ENCODE data around the gene RND1. TPM values are rescaled to one million over a fixed set of nuclear protein-coding genes. Genes with fewer than 3 reads are reported as not detected.

RND1 gene
- polyA plus RNA-seq, 1 donor (not counting 4 experiments of a cell fraction or from before 2014, with no cell fraction given), result 0.16 TPM

GRCh38 chr12:48890657-48891418, 25.2 kb upstream of the RND1 start:
- TF ChIP-seq CTCF (optimal IDR thresholded peaks at IDR 0.05 in 1 of 3, IDR thresholded peaks at IDR 0.05 in 1 of 3, conservative IDR thresholded peaks at IDR 0.05 in 1 of 3; ENCODE audit: extremely low read depth in 1 of 3, insufficient read depth in 2 of 3, low read length in 3 of 3) (peak; percentile 86 to 94 (median 93)), EZH2 (IDR thresholded peaks at IDR 0.05; ENCODE audit: low read length) (peak; percentile 35)
- peaks cover 4% of the 10 kb centered on the region for H3K4me1 ChIP-seq (ENCODE audit: control insufficient read depth, extremely low read depth, insufficient read depth, low read length)
- peak overlapping the region; percentile 69 for H2AFZ ChIP-seq (ENCODE audit: control insufficient read depth, low read length)
- H3K4me2 ChIP-seq (ENCODE audit: control insufficient read depth, extremely low read depth, insufficient read depth, low read depth, low read length), result peak overlapping the region; percentile 59
- H3K36me3 ChIP-seq (ENCODE audit: control insufficient read depth in 2 of 2, extremely low read depth in 1 of 2, insufficient read depth in 2 of 2, low read length in 2 of 2), result no peaks in the 10 kb centered on the region
- no peaks in the 10 kb centered on the region for H4K20me1 ChIP-seq (ENCODE audit: control insufficient read depth, extremely low read depth, insufficient read depth, low read length)
- no peak overlapping the region for H3K9ac ChIP-seq (ENCODE audit: control insufficient read depth, extremely low read depth, insufficient read depth, low read length)
- dilution Hi-C loops (cut with MboI; ENCODE audit: extremely low pct_ligation_motif_present, low sequenced_read_pairs), result no loop called here
- no peaks in the 10 kb centered on the region for H3K9me3 ChIP-seq (ENCODE audit: control insufficient read depth, low read depth, low read length)
- H3K9me1 ChIP-seq (ENCODE audit: control insufficient read depth, extremely low read depth, insufficient read depth, low read length), result no peaks in the 10 kb centered on the region
- H3K27me3 ChIP-seq (ENCODE audit: control insufficient read depth, extremely low read depth, insufficient read depth, low read length), result peaks cover 7% of the 10 kb centered on the region
- H3K79me2 ChIP-seq (ENCODE audit: control insufficient read depth, insufficient read depth, low read length), result no peaks in the 10 kb centered on the region
- DNase-seq (ENCODE audit: low read depth, low spot score) (no peak), FAIRE-seq (no peak)
- H3K4me3 ChIP-seq (ENCODE audit: control insufficient read depth in 2 of 3, extremely low read depth in 1 of 3, insufficient read depth in 2 of 3, low read depth in 1 of 3, low read length in 3 of 3), result no peak overlapping the region
- H3K27ac ChIP-seq (ENCODE audit: control insufficient read depth, insufficient read depth, low read length), result no peak overlapping the region

- H3K4me1 ChIP-seq (ENCODE audit: control insufficient read depth, extremely low read depth, insufficient read depth, low read length), result peaks cover 4% of the 10 kb centered on the region
- DNase-seq (ENCODE audit: low read depth, low spot score) (no peak), FAIRE-seq (no peak)
- H3K36me3 ChIP-seq (ENCODE audit: control insufficient read depth in 2 of 2, extremely low read depth in 1 of 2, insufficient read depth in 2 of 2, low read length in 2 of 2), result no peaks in the 10 kb centered on the region
- no peaks in the 10 kb centered on the region for H3K9me1 ChIP-seq (ENCODE audit: control insufficient read depth, extremely low read depth, insufficient read depth, low read length)
- no peaks in the 10 kb centered on the region for H3K79me2 ChIP-seq (ENCODE audit: control insufficient read depth, insufficient read depth, low read length)
- dilution Hi-C loops (cut with MboI; ENCODE audit: extremely low pct_ligation_motif_present, low sequenced_read_pairs), result no loop called here
- TF ChIP-seq EZH2 (IDR thresholded peaks at IDR 0.05; ENCODE audit: low read length), result no peak
- TF ChIP-seq CTCF (optimal IDR thresholded peaks at IDR 0.05 in 1 of 3, IDR thresholded peaks at IDR 0.05 in 1 of 3, conservative IDR thresholded peaks at IDR 0.05 in 1 of 3; ENCODE audit: extremely low read depth in 1 of 3, insufficient read depth in 2 of 3, low read length in 3 of 3), result no peak
- no peaks in the 10 kb centered on the region for H3K9me3 ChIP-seq (ENCODE audit: control insufficient read depth, low read depth, low read length)
- no peak overlapping the region for H3K9ac ChIP-seq (ENCODE audit: control insufficient read depth, extremely low read depth, insufficient read depth, low read length)
- no peaks in the 10 kb centered on the region for H4K20me1 ChIP-seq (ENCODE audit: control insufficient read depth, extremely low read depth, insufficient read depth, low read length)
- H2AFZ ChIP-seq (ENCODE audit: control insufficient read depth, low read length), result no peak overlapping the region
- H3K4me3 ChIP-seq (ENCODE audit: control insufficient read depth in 2 of 3, extremely low read depth in 1 of 3, insufficient read depth in 2 of 3, low read depth in 1 of 3, low read length in 3 of 3), result no peak overlapping the region
- no peak overlapping the region for H3K27ac ChIP-seq (ENCODE audit: control insufficient read depth, insufficient read depth, low read length)
- H3K27me3 ChIP-seq (ENCODE audit: control insufficient read depth, extremely low read depth, insufficient read depth, low read length), result peaks cover 7% of the 10 kb centered on the region
- no peak overlapping the region for H3K4me2 ChIP-seq (ENCODE audit: control insufficient read depth, extremely low read depth, insufficient read depth, low read depth, low read length)
Measured at GRCh38 chr12:48889679-48890078, 24.0 kb upstream of the RND1 start.

All from keratinocyte (primary cell).